ENCODE data around the gene CXCL5. TPM values are rescaled to one million over a fixed set of nuclear protein-coding genes. Genes with fewer than 3 reads are reported as not detected.

CXCL5 gene
- total RNA-seq, 1 experiment from 2014 or later, result not detected

GRCh38 chr4:73976217-73976616 lies 22.3 kb downstream of the CXCL5 start:
- Histone ChIP-seq H3F3A (ENCODE audit: insufficient read depth, low read depth) (no peaks in the 10 kb centered on the region), H3K9me3 (ENCODE audit: insufficient read depth, low read depth) (0 out of 2 replicates have a peak, but pooled peaks cover 3% of the 10 kb centered on the region), H3K79me2 (ENCODE audit: low read depth) (no peaks in the 10 kb centered on the region), H3K4me3 (no peak overlapping the region), H3K9me2 (ENCODE audit: insufficient read depth) (no peaks in the 10 kb centered on the region), H3K36me3 (ENCODE audit: low read depth) (no peaks in the 10 kb centered on the region), H3K27ac (no peak overlapping the region), H3K4me2 (no peak overlapping the region), H3K4me1 (replicated peaks; ENCODE audit: insufficient read depth) (no peaks in the 10 kb centered on the region), H4K20me1 (ENCODE audit: insufficient read depth) (no peaks in the 10 kb centered on the region), H3K27me3 (ENCODE audit: insufficient read depth, low read depth) (no peaks in the 10 kb centered on the region), H2AFZ (no peak overlapping the region)
- BruUV-seq (replicated peaks), result no TSS peak
- intact Hi-C loops (cut with micrococcal nuclease; ENCODE audit: unreplicated experiment), result no loop called here
- TF ChIP-seq CTCF (conservative IDR thresholded peaks at IDR 0.05) (no peak), EZH2 (IDR thresholded peaks at IDR 0.05; ENCODE audit: low read depth) (no peak)
- DNase-seq, result no peak
- POLR2A ChIA-PET (ENCODE audit: unreplicated experiment), result no interaction called here
- CTCF ChIA-PET, result no interaction called here

- Histone ChIP-seq H3K9me3 (ENCODE audit: insufficient read depth, low read depth) (0 out of 2 replicates have a peak, but pooled peaks cover 3% of the 10 kb centered on the region), H2AFZ (no peak overlapping the region), H3K27me3 (ENCODE audit: insufficient read depth, low read depth) (no peaks in the 10 kb centered on the region), H3K79me2 (ENCODE audit: low read depth) (no peaks in the 10 kb centered on the region), H3K4me1 (replicated peaks; ENCODE audit: insufficient read depth) (no peaks in the 10 kb centered on the region), H3K27ac (no peak overlapping the region), H3F3A (ENCODE audit: insufficient read depth, low read depth) (no peaks in the 10 kb centered on the region), H3K9me2 (ENCODE audit: insufficient read depth) (no peaks in the 10 kb centered on the region), H3K4me2 (no peak overlapping the region), H4K20me1 (ENCODE audit: insufficient read depth) (no peaks in the 10 kb centered on the region), H3K36me3 (ENCODE audit: low read depth) (no peaks in the 10 kb centered on the region), H3K4me3 (no peak overlapping the region)
- no TSS peak for BruUV-seq (replicated peaks)
- no peak for DNase-seq
- ChIA-PET POLR2A (ENCODE audit: unreplicated experiment) (no interaction called here), CTCF (no interaction called here)
- intact Hi-C loops (cut with micrococcal nuclease; ENCODE audit: unreplicated experiment), result no loop called here
- TF ChIP-seq EZH2 (IDR thresholded peaks at IDR 0.05; ENCODE audit: low read depth) (no peak), CTCF (conservative IDR thresholded peaks at IDR 0.05) (no peak)
Measured at GRCh38 chr4:73974352-73974751, 24.1 kb downstream of the CXCL5 start.

GRCh38 chr4:73970945-73971344 lies 27.5 kb downstream of the CXCL5 start:
- no peak for TF ChIP-seq EZH2 (IDR thresholded peaks at IDR 0.05; ENCODE audit: low read depth)
- no peak for TF ChIP-seq CTCF (conservative IDR thresholded peaks at IDR 0.05)
- intact Hi-C loops (cut with micrococcal nuclease; ENCODE audit: unreplicated experiment), result no loop called here
- no peaks in the 10 kb centered on the region for H3K9me2 ChIP-seq (ENCODE audit: insufficient read depth)
- H3F3A ChIP-seq (ENCODE audit: insufficient read depth, low read depth), result no peaks in the 10 kb centered on the region
- no peaks in the 10 kb centered on the region for H3K4me1 ChIP-seq (replicated peaks; ENCODE audit: insufficient read depth)
- H3K9me3 ChIP-seq (ENCODE audit: insufficient read depth, low read depth), result 0 out of 2 replicates have a peak, but pooled peaks cover 3% of the 10 kb centered on the region
- H3K79me2 ChIP-seq (ENCODE audit: low read depth), result no peaks in the 10 kb centered on the region
- H3K4me3 ChIP-seq, result no peak overlapping the region
- no peak overlapping the region for H2AFZ ChIP-seq
- POLR2A ChIA-PET (ENCODE audit: unreplicated experiment), result no interaction called here
- H3K36me3 ChIP-seq (ENCODE audit: low read depth), result no peaks in the 10 kb centered on the region
- CTCF ChIA-PET, result no interaction called here
- no peak overlapping the region for H3K27ac ChIP-seq
- H4K20me1 ChIP-seq (ENCODE audit: insufficient read depth), result no peaks in the 10 kb centered on the region
- H3K27me3 ChIP-seq (ENCODE audit: insufficient read depth, low read depth), result no peaks in the 10 kb centered on the region
- no TSS peak for BruUV-seq (replicated peaks)
- no peak overlapping the region for H3K4me2 ChIP-seq
- DNase-seq, result no peak

Measured in PC-9 (cell line).